ENCODE data around the gene TPSB2.
"Not testable (repeated sequence)": the region's sequence is repeated elsewhere in the genome, so short reads cannot be mapped to it uniquely, and the experiment has no call there.

TPSB2 gene

GRCh38 chr16:1225728-1226311 is 4.2 kb downstream of the TPSB2 start:
- not testable (repeated sequence) for H3K27ac ChIP-seq

DNA sequence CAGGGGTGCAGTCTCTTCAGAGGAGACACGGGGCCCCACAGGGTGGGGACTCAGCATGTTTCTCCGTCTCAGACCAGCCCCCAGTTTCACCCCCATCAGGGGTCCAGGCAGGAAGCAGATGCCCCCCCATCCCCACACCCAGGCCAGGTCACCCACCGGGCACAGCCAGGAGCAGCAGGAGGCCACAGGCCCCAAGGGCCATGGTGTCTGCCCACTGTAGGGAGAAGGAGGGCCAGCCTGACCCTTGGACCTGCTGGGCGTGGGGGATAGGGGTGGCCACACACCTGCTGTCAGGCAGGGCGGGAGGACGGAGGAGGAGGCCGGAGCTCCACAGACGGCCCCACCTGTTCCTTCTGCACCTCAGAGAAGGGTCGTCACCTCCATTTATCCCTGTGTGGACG is 4.9 kb downstream of the TPSB2 start, which contains the start of gene TPSG1:
Gene TPSG1, minus strand, starts transcription at position 218 of the 401 bp plus-strand sequence. Its CDS starts 16 bp downstream, at position 202.
- TF ChIP-seq ZFX (IDR thresholded peaks at IDR 0.05; ENCODE audit: borderline replicate concordance) (no peak), CTCF (IDR thresholded peaks at IDR 0.05) (no peak)
- H3K27ac ChIP-seq, result no peak within 1 kb of the TSS

DNA sequence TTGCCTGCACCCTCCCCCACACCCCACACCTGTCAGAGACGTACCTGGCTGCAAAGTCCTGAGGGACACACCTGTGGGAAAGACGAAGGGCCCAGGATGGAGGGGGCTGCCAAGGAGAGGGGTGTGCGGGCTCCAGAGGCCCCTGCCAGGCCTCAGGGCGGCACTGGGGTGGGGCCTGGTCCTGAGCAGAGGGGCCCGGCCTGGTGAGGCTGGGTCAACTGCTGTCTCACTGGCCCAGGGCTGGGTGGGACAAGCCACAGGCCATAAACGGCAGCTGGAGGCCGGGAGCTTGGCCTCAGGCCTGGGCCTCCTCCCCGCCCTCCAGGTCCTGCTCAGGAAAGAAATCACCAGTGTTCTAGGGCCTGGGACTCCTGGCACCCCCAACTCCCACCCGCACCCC is 5.4 kb downstream of the TPSB2 start:
- TF ChIP-seq ZFX (IDR thresholded peaks at IDR 0.05; ENCODE audit: borderline replicate concordance) (no peak), CTCF (IDR thresholded peaks at IDR 0.05) (no peak)
- H3K27ac ChIP-seq, result no peak overlapping the region

DNA sequence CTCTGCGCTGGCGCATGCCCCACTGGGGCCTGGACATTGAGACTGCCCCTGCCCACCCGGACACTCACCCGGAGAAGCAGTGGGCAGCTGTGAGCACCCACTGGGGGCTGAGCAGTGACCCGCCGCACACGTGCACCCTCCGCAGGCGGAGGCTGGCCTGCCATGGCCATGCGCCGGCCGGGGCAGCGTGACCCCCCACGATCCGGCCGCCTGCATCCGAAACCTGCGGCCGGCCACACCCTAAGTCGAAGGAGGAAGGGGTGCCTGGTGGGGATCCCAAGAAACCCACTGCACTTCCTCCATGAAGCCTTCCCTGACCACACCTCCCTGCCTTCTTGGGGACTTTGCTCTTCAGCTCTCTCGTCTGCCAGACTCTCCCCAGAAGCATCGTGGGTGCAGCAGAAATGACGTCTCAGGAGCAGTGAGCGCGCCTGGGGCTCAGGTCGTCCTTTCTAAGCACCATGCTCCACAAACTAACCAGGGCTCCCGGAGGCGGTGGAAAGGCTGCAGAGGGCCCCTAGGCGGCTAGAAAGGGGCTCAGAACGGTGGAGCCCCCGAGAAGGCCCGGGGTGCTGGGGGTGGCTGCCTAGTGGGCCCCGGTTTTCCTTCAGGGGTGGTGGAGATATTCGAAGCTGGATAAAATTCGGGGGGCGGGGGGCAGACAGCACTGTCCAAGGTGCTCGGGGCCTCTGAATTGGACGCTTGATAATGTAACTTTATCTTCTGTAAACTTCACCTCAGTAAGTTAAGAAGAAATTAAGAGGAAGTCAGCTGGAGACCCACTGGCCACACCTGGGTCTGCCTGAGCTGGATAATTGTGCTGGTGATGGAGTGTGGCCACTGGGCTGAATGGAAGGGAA is 6.4 kb downstream of the TPSB2 start:
- TF ChIP-seq ZFX (IDR thresholded peaks at IDR 0.05; ENCODE audit: borderline replicate concordance) (no peak), CTCF (IDR thresholded peaks at IDR 0.05) (no peak)
- H3K27ac ChIP-seq, result no peak overlapping the region

GRCh38 chr16:1222553-1223354 is 7.2 kb downstream of the TPSB2 start:
- no peak for TF ChIP-seq ZFX (IDR thresholded peaks at IDR 0.05; ENCODE audit: borderline replicate concordance)
- TF ChIP-seq CTCF (IDR thresholded peaks at IDR 0.05), result no peak
- no peak overlapping the region for H3K27ac ChIP-seq

DNA sequence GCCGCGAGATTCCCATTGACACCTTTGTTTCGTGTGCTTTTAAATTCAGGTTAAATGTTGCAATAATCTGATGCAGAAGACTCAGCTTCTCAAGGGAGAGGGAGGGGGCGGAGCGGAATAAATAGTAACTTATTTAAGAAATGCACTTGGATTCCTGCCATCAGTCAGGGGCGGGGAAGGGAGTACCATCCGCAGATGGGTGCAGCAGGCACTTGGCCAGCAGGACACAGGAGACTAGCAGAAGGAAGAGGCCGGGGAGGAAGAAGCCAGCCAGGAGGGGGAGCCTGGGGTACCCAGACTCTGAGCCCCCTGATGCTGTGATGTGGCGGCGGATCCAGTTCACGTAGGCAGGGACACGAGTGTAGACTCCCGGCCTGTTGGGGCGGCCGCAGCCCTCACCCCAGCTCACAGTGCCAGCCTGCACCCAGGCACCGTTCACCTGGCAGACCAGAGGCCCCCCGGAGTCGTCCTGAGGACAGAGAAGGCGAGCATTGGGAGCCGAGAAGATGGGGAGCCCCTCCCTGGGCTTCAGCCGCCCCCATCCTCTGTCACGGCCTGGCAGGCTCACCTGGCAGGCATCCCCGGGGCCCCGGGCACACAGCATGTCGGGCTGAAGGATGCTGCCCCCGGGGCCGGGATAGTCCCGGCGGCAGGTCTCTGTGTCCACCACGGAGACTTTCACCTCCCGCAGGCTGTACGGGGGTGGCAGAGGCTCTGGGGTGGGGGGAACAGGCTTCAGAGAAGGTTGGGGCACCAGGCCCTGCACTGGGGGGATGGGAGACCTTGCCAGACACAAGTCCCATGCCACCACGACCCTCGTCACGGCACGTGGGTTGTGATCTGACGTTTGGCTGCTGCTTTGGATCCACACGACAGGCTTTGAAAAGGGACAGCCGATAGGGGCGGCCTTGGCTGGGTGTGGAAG is 8.1 kb downstream of the TPSB2 start:
- no peak overlapping the region for H3K27ac ChIP-seq
- TF ChIP-seq CTCF (IDR thresholded peaks at IDR 0.05) (no peak), ZFX (IDR thresholded peaks at IDR 0.05; ENCODE audit: borderline replicate concordance) (no peak)
